Suprapubic skin (tissue), 4 donors: ENCODE data around the gene SLC23A1. TPM values are rescaled to one million over a fixed set of nuclear protein-coding genes. Genes with fewer than 3 reads are reported as not detected.
A peak's percentile ranks its signal among the peaks of the same experiment; 100 is the strongest.

ENCODE experiments used
- DNase-seq, 2 donors: peaks; one replicate each; pipeline ENCODE4 v3.0.0-alpha.2; 2019; ENCODE audit warnings: low spot score in 2 of 2
- H3K27ac ChIP-seq: fragments of 200-600 bp; sonication (generic); one replicate; pipeline ENCODE4 v1.5.1; 2019
- H3K27me3 ChIP-seq: fragments of 200-600 bp; sonication (generic); one replicate; pipeline ENCODE4 v1.5.1; 2019
- H3K36me3 ChIP-seq: fragments of 200-600 bp; sonication (generic); one replicate; pipeline ENCODE4 v1.5.1; 2019
- H3K4me1 ChIP-seq: fragments of 200-600 bp; sonication (generic); one replicate; pipeline ENCODE4 v1.5.1; 2019
- H3K4me3 ChIP-seq: fragments of 200-600 bp; sonication (generic); one replicate; pipeline ENCODE4 v1.5.1; 2019; ENCODE audit warnings: mild to moderate bottlenecking
- H3K9me3 ChIP-seq: fragments of 200-600 bp; sonication (generic); one replicate; pipeline ENCODE4 v1.5.1; 2019
- CTCF ChIP-seq, 2 donors: fragments of 200-600 bp in 1 of 2; fragments of 450-650 bp in 1 of 2; sonication (generic) in 1 of 2; IDR thresholded peaks; one replicate each; pipeline ENCODE4 v1.5.1; 2016 to 2019; ENCODE audit warnings: antibody characterized with exemption in 2 of 2, mild to moderate bottlenecking in 1 of 2, moderate library complexity in 1 of 2
- EP300 ChIP-seq: sonication (generic); formaldehyde crosslinking; IDR thresholded peaks from one replicate; pipeline ENCODE4 v1.6.1; 2017; ENCODE audit warnings: antibody characterized with exemption
- POLR2A ChIP-seq, 2 donors: fragments of 450-650 bp; IDR thresholded peaks; one replicate each; pipeline ENCODE4 v1.6.1; 2017; ENCODE audit warnings: antibody characterized with exemption in 2 of 2, mild to moderate bottlenecking in 2 of 2, moderate library complexity in 2 of 2
- POLR2AphosphoS5 ChIP-seq, 3 donors: sonication (generic); formaldehyde crosslinking; IDR thresholded peaks; one replicate each; pipeline ENCODE4 v1.6.1; 2017; ENCODE audit warnings: antibody characterized with exemption in 3 of 3
- WGBS: methylation state at CpG from one replicate; pipeline ENCODE4 v1.1.5; 2018; 5-methylcytosine and 5-hydroxymethylcytosine counted together
- total RNA-seq, 4 donors: library from RNA; depleted of rRNA; stranded (reverse); fragments of >200 nt; gene quantifications; one replicate each; pipeline ENCODE4 v1.1.0, GENCODE V29; 2016

Gene SLC23A1
- total RNA-seq, 4 donors from 2014 or later, result 2.3 to 6.4 (median 3.0) TPM; not detected in 1

GRCh38 chr5:139416651-139417050 is 33.6 kb upstream of the SLC23A1 start:
- Histone ChIP-seq H3K27ac (no peak overlapping the region), H3K9me3 (no peaks in the 10 kb centered on the region), H3K4me1 (peaks cover 30% of the 10 kb centered on the region), H3K36me3 (peaks cover 10% of the 10 kb centered on the region), H3K4me3 (no peak overlapping the region), H3K27me3 (no peaks in the 10 kb centered on the region)
- 67% methylated on average over 8 of the region's 9 CpGs for WGBS
- no peak for DNase-seq
- TF ChIP-seq EP300 (no peak), POLR2AphosphoS5 (IDR thresholded peaks at IDR 0.05) (no peak)

GRCh38 chr5:139415869-139416268 is 32.8 kb upstream of the SLC23A1 start:
- no peak for TF ChIP-seq POLR2AphosphoS5 (IDR thresholded peaks at IDR 0.05)
- no peak for TF ChIP-seq EP300
- TF ChIP-seq POLR2A (IDR thresholded peaks at IDR 0.05), result no peak
- no peak for TF ChIP-seq CTCF (IDR thresholded peaks at IDR 0.05)
- Histone ChIP-seq H3K4me1 (peaks cover 34% of the 10 kb centered on the region), H3K9me3 (no peaks in the 10 kb centered on the region), H3K27me3 (no peaks in the 10 kb centered on the region), H3K27ac (peak overlapping the region; percentile 62), H3K36me3 (peaks cover 10% of the 10 kb centered on the region), H3K4me3 (no peak overlapping the region)
- no peak for DNase-seq

GRCh38 chr5:139415221-139415861 is 32.2 kb upstream of the SLC23A1 start:
- no peak overlapping the region for H3K4me3 ChIP-seq
- DNase-seq, result no peak
- H3K4me1 ChIP-seq, result peaks cover 34% of the 10 kb centered on the region
- TF ChIP-seq POLR2AphosphoS5 (IDR thresholded peaks at IDR 0.05) (peak in 2 of 3 donors; percentile 40 to 55), EP300 (no peak)
- no peaks in the 10 kb centered on the region for H3K27me3 ChIP-seq
- H3K36me3 ChIP-seq, result peaks cover 10% of the 10 kb centered on the region
- WGBS, result 46% methylated on average over 5 of the region's 8 CpGs
- H3K9me3 ChIP-seq, result no peaks in the 10 kb centered on the region
- H3K27ac ChIP-seq, result peak overlapping the region; percentile 62

GRCh38 chr5:139414581-139415130 is 31.6 kb upstream of the SLC23A1 start:
- WGBS, result 66% methylated on average over 9 of the region's 9 CpGs
- Histone ChIP-seq H3K27ac (peak overlapping the region; percentile 28), H3K36me3 (peaks cover 6% of the 10 kb centered on the region), H3K4me1 (peaks cover 38% of the 10 kb centered on the region), H3K27me3 (no peaks in the 10 kb centered on the region), H3K9me3 (no peaks in the 10 kb centered on the region), H3K4me3 (no peak overlapping the region)
- TF ChIP-seq EP300 (no peak), POLR2A (IDR thresholded peaks at IDR 0.05) (no peak)
- no peak for DNase-seq

GRCh38 chr5:139413963-139414362 is 30.9 kb upstream of the SLC23A1 start:
- H3K4me1 ChIP-seq, result peaks cover 40% of the 10 kb centered on the region
- peak overlapping the region; percentile 28 for H3K27ac ChIP-seq
- no peaks in the 10 kb centered on the region for H3K36me3 ChIP-seq
- H3K4me3 ChIP-seq, result no peak overlapping the region
- 69% methylated on average over 6 of the region's 6 CpGs for WGBS
- no peak for DNase-seq
- no peak for TF ChIP-seq CTCF (IDR thresholded peaks at IDR 0.05)
- no peak for TF ChIP-seq POLR2A (IDR thresholded peaks at IDR 0.05)
- TF ChIP-seq EP300, result no peak
- H3K9me3 ChIP-seq, result no peaks in the 10 kb centered on the region
- H3K27me3 ChIP-seq, result no peaks in the 10 kb centered on the region

GRCh38 chr5:139413153-139413552 is 30.1 kb upstream of the SLC23A1 start:
- Histone ChIP-seq H3K4me3 (no peak overlapping the region), H3K4me1 (peaks cover 40% of the 10 kb centered on the region), H3K9me3 (no peaks in the 10 kb centered on the region), H3K27ac (no peak overlapping the region), H3K27me3 (no peaks in the 10 kb centered on the region), H3K36me3 (no peaks in the 10 kb centered on the region)
- no peak for TF ChIP-seq EP300
- no peak for TF ChIP-seq POLR2A (IDR thresholded peaks at IDR 0.05)
- TF ChIP-seq CTCF (IDR thresholded peaks at IDR 0.05), result no peak
- TF ChIP-seq POLR2AphosphoS5 (IDR thresholded peaks at IDR 0.05), result no peak
- WGBS, result 95% methylated on average over 6 of the region's 6 CpGs
- DNase-seq, result no peak
